Natural killer cell treated with Interleukin-12 subunit alpha and Interleukin-12 subunit beta and Interleukin-15 and Interleukin-18, amount 100 ng/mL, for 72 hours (primary cell): ENCODE measurements around the gene MBD3. TPM values are rescaled to one million over a fixed set of nuclear protein-coding genes. Genes with fewer than 3 reads are reported as not detected.
"Not testable (repeated sequence)": the region's sequence is repeated elsewhere in the genome, so short reads cannot be mapped to it uniquely, and the experiment has no call there.

Experiments
- ATAC-seq, 2 donors: fragments of 150-1000 bp; cut with Tn5 transposase in 1 of 2; sonication (Bioruptor Pico), chemical (Tn5 transposase) in 1 of 2; 2 replicates each; pipeline ENCODE4 v1.10.0; 2021
- DNase-seq: peaks from one replicate; pipeline ENCODE4 v3.0.0; 2022; ENCODE audit warnings: low spot score
- H3K27ac Mint-ChIP-seq, 2 donors: 1 replicate in 1 of 2; 2 replicates in 1 of 2; pipeline ENCODE4 v1.8.0; 2022; ENCODE audit warnings: mixed read lengths in 2 of 2, mild to moderate bottlenecking in 1 of 2, moderate library complexity in 1 of 2
- H3K27me3 Mint-ChIP-seq, 2 donors: 1 replicate in 1 of 2; 2 replicates in 1 of 2; pipeline ENCODE4 v1.8.0; 2022; ENCODE audit warnings: mixed read lengths in 2 of 2
- H3K36me3 Mint-ChIP-seq: one replicate; pipeline ENCODE4 v1.8.0; 2022; ENCODE audit warnings: mixed read lengths
- H3K4me1 Mint-ChIP-seq, 2 donors: 1 replicate in 1 of 2; 2 replicates in 1 of 2; pipeline ENCODE4 v1.8.0; 2022; ENCODE audit warnings: low read depth in 2 of 2, mixed read lengths in 2 of 2, mild to moderate bottlenecking in 1 of 2
- H3K4me3 Mint-ChIP-seq: one replicate; pipeline ENCODE4 v1.8.0; 2022; ENCODE audit warnings: mixed read lengths
- H3K9me3 Mint-ChIP-seq: 2 replicates; pipeline ENCODE4 v1.8.0; 2022; ENCODE audit warnings: mixed read lengths
- total RNA-seq, 2 donors: library from RNA; stranded (reverse); gene quantifications; one replicate each; pipeline ENCODE4 v1.2.3, GENCODE V29; 2022

MBD3 gene
- total RNA-seq, 2 donors from 2014 or later = 92.5 to 233 TPM

DNA sequence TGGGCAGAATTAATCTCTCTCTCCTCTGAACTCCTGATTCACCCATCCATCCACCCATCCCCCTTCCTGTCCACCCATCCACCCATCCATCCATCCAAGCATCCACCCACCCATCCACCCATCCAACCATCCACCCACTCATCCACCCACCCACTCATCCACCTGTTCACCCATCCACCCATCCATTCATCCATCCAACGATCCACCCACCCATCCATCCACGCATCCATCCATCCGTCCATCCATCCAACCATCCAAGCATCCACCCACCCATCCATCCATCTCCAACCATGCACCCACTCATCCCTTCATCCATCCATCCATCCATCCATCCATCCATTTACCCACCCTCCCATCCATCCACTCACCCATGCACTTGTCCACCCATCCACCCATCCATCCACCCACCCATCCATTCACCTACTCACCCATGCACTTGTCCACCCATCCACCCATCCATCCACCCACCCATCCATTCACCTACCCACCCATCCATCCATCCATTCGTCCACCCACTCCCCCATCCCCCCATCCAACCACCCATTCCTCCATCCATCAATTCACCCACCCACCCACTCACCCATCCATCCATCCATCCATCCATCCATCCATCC lies 43.2 kb downstream of the MBD3 start:
- H3K36me3 Mint-ChIP-seq = no peaks in the 10 kb centered on the region
- H3K4me3 Mint-ChIP-seq = no peak overlapping the region

DNA sequence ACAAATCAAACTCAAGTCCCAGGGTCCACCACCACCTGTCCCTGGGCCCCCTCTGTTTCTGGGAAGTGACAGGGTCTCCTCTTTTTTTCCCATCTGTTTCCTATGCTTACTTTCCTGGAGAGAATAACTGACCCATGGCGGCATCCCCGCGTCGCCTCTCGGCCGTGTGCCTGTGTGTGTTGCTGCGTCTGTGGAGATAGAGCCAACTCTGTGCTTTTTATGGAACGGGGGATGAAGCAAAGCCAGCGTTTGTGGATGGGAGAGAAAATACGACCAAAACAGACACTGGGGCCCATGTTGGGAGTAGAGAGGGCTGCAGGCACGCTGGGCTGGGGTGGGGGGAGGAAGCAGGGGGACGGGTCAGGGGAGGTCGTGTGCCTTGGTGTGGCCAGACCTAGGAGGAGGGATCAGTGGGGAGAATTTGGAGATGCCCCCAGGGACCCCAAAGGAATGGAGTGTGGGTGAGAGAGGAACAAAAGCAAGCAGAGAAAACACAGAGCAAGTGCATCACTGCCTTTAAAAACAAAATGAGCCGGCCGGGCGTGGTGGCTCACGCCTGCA lies 52.2 kb downstream of the MBD3 start:
- DNase-seq (no peak), ATAC-seq (no peak)
- Mint-ChIP-seq H3K4me1 (no peaks in the 10 kb centered on the region), H3K27ac (no peak overlapping the region), H3K27me3 (peaks cover 12 to 21% of the 10 kb centered on the region in 2 donors), H3K36me3 (no peaks in the 10 kb centered on the region), H3K9me3 (no peaks in the 10 kb centered on the region), H3K4me3 (no peak overlapping the region)

More for the DNA sequence above, 43.2 kb downstream of the MBD3 start:
- DNase-seq = no peak
- H3K4me1 Mint-ChIP-seq = peaks cover 0 to 3% of the 10 kb centered on the region in 2 donors
- H3K9me3 Mint-ChIP-seq = no peaks in the 10 kb centered on the region
- ATAC-seq = no peak
- H3K27ac Mint-ChIP-seq = no peak overlapping the region
- peaks cover 0 to 11% of the 10 kb centered on the region in 2 donors for H3K27me3 Mint-ChIP-seq

DNA sequence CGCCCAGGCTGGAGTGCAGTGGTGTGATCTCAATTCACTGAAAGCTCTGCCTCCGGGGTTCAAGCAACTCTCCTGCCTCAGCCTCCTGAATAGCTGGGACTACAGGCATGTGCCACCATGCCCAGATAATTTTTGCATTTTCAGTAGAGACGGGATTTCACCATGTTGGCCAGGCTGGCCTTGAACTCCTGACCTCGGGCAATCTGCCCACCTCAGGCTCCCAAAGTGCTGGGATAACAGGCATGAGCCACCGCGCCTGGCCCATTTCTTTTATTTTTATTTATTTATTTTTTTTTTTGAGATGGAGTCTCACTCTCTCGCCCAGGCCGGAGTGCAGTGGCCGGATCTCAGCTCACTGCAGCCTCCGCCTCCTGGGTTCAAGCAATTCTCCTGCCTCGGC lies 52.9 kb downstream of the MBD3 start:
- DNase-seq, H3K4me1 Mint-ChIP-seq, H3K4me3 Mint-ChIP-seq, H3K36me3 Mint-ChIP-seq, ATAC-seq, H3K9me3 Mint-ChIP-seq, H3K27ac Mint-ChIP-seq: not testable (repeated sequence)
- H3K27me3 Mint-ChIP-seq = peaks cover 12 to 21% of the 10 kb centered on the region in 2 donors

DNA sequence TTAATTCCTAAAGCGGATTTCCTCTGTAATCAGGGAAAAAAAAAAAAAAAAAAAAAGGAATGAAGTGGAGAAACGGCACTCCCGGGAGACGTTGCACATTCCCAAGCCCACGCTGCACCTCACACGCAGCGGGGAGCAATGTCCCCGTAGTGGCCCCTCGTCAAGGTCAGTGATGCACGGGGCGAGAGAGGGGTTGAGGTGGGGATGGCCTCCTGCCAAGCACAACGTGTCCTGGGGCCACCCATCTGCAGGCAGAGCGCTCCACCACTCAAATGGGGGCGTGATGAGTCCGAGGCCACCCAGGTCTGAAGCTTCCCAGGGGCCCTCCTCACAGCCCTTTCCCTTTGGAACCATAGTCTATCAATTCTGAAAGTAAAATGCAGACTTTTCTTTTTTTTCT lies 53.7 kb downstream of the MBD3 start:
- H3K9me3 Mint-ChIP-seq = no peaks in the 10 kb centered on the region
- H3K27me3 Mint-ChIP-seq = peaks cover 12 to 21% of the 10 kb centered on the region in 2 donors
- ATAC-seq (no peak), DNase-seq (no peak)
- no peak overlapping the region for H3K4me3 Mint-ChIP-seq
- H3K36me3 Mint-ChIP-seq = no peaks in the 10 kb centered on the region
- no peak overlapping the region for H3K27ac Mint-ChIP-seq
- no peaks in the 10 kb centered on the region for H3K4me1 Mint-ChIP-seq

DNA sequence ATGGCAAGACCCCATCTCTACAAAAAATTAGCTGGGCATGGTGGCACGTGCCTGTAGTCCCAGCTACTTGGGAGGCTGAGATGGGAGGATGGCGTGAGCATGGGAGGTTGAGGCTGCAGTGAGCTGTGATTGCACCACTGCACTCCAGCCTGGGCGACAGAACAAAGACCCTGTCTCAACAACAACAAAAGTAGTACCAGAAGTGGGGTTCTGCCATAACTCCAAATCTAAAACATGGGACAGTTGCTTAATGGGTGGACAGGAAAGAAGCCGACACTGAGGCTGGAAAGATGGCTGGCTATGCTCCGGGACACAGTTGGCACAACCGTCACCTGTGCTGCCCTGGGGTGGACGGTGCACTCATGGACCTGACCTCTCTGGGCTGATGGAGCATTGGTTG lies 57.0 kb downstream of the MBD3 start:
- not testable (repeated sequence) for H3K4me1 Mint-ChIP-seq, DNase-seq, H3K4me3 Mint-ChIP-seq, H3K27ac Mint-ChIP-seq, H3K36me3 Mint-ChIP-seq, ATAC-seq, H3K27me3 Mint-ChIP-seq, H3K9me3 Mint-ChIP-seq

DNA sequence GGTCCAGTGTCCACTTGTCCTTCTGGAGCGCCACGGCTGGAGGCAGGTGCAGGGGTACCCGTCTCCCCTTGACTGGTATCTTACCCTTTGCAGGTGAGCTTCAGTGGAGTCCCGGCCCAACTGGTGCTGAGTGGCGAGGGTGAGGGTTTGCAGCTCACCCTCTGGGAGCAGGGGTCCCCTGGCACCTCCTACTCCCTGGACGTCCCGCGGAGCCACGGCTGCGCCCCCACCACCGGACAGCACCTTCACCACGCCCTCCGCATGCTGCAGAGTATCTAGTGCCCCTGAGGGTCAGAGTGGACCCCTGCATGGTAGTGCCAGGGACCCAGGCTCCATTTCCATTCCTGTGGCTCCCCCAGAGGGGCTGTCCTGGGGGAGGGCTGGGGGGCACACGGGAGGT lies 57.7 kb downstream of the MBD3 start:
- Mint-ChIP-seq H3K27ac (no peak overlapping the region), H3K4me3 (no peak overlapping the region), H3K27me3 (peaks cover 0 to under 1% of the 10 kb centered on the region in 2 donors), H3K36me3 (no peaks in the 10 kb centered on the region), H3K9me3 (no peaks in the 10 kb centered on the region), H3K4me1 (no peaks in the 10 kb centered on the region)
- DNase-seq (no peak), ATAC-seq (peak in 1 of 2 donors; percentile 26)

DNA sequence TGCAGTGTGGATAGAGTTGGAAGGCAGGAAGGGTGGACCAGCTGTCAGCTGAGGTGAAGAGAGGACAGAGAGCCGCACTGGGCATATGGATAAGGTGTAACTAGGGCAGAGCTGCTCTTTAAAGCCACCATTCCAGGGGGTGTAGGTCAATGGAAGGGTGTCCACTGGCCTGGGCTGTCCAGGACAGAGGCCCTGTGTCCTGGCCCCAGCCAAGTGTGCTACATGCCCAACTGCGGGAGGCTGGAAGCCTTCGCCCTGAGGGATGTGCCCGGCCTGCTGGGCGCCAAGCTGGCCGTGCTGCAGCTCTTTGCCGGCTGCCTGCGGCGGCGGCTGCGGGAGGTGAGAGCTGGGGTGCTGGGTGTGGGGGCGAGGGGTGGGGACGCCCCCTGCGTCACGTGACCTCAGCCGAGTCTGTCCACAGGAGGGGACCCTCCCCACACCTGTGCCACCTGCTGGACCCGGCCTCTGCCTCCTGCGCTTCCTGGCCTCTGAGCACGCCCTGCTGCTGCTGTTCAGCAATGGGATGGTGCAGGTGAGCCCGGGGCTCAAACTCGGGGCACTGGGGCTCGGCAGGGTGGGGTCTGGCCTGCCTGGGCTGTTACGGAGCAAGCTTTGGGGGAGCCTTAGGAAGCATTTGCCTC lies 59.0 kb downstream of the MBD3 start:
- Mint-ChIP-seq H3K4me3 (no peak overlapping the region), H3K27ac (no peak overlapping the region), H3K4me1 (no peaks in the 10 kb centered on the region), H3K9me3 (no peaks in the 10 kb centered on the region), H3K27me3 (no peaks in the 10 kb centered on the region), H3K36me3 (no peaks in the 10 kb centered on the region)
- ATAC-seq = no peak
- DNase-seq = no peak

DNA sequence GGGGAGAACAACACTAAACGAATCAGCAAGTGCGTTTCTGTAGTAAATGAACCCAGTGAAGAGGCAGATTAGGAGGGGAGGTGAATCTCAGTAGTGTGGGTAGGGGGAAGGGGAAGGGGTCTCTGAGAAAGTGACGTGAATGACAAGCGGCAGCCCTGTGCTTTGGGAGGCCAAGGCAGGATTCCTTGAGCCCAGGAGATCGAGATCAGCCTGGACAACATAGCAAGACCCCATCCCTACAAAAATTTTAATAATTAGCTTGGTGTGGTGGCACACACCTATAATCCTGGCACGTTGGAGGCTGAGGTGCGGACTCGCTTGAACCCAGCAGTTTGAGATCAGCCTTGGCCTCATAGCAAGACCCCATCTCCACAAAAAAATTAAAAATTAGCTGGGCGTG lies 60.7 kb downstream of the MBD3 start:
- H3K9me3 Mint-ChIP-seq = no peaks in the 10 kb centered on the region
- H3K4me3 Mint-ChIP-seq = no peak overlapping the region
- ATAC-seq (no peak), DNase-seq (no peak)
- no peaks in the 10 kb centered on the region for H3K36me3 Mint-ChIP-seq
- H3K27me3 Mint-ChIP-seq = no peaks in the 10 kb centered on the region
- no peaks in the 10 kb centered on the region for H3K4me1 Mint-ChIP-seq
- no peak overlapping the region for H3K27ac Mint-ChIP-seq

DNA sequence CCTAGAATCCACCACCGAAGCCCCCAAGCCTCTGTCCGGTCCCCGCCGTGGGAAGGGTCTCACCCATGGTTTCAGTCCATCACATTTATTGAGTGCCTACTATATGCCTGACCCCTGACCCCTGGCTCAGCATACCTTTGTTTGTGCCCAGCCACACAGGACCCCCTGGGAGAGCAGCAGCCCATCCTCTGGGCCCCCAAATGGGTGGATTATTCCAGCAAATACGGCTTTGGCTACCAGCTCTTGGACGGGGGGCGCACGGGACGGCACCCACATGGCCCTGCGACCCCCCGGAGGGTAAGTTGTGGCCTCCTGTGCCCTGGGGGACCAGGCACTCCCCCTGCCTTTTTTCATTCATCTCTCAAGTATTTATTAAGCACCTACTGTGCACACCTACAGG lies 61.1 kb downstream of the MBD3 start:
- ATAC-seq = no peak
- Mint-ChIP-seq H3K27ac (no peak overlapping the region), H3K36me3 (no peaks in the 10 kb centered on the region), H3K27me3 (no peaks in the 10 kb centered on the region), H3K9me3 (no peaks in the 10 kb centered on the region), H3K4me1 (no peaks in the 10 kb centered on the region), H3K4me3 (no peak overlapping the region)
- no peak for DNase-seq

DNA sequence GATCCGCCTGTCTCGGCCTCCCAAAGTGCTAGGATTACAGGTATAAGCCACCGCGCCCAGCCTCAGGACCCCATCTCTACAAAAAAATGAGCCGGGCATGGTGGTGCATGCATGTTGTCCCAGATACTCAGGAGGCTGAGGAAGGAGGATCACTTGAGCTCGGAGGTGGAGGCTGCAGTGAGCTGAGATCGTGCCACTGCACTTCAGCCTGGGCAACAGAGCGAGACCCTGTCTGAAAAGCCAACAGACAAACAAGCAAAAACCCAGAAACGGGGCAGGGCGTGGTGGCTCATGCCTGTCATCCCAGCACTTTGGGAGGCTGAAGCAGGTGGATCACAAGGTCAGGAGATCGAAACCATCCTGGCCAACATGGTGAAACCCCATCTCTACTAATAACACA lies 61.8 kb downstream of the MBD3 start:
- not testable (repeated sequence) for H3K4me3 Mint-ChIP-seq, H3K9me3 Mint-ChIP-seq, H3K4me1 Mint-ChIP-seq, H3K27ac Mint-ChIP-seq, ATAC-seq, H3K36me3 Mint-ChIP-seq, H3K27me3 Mint-ChIP-seq, DNase-seq

DNA sequence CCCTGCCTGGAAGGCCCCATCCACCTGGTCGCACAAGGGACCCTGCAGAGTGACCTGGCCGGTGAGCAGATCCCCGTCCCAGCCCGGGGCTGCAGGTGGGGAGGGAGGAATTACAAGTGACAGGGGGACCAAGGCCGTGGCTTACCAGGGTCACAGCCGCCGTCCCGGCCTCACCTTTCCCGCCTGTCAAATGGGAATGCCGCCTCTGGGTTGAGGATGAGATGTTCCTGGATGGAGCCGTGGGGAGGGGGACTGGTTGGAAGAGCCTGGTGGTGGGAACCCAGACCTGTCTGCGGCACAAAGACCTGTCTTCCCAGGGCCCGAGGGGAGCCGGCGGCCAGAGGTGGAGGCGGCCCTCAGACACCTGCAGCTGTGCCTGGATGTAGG lies 63.2 kb downstream of the MBD3 start:
- H3K27me3 Mint-ChIP-seq = peaks cover 14 to 15% of the 10 kb centered on the region in 2 donors
- H3K4me1 Mint-ChIP-seq = peaks cover 5 to 6% of the 10 kb centered on the region in 2 donors
- H3K36me3 Mint-ChIP-seq = peaks cover 5% of the 10 kb centered on the region
- H3K27ac Mint-ChIP-seq = no peak overlapping the region
- no peak overlapping the region for H3K4me3 Mint-ChIP-seq
- DNase-seq (no peak), ATAC-seq (no peak)
- no peaks in the 10 kb centered on the region for H3K9me3 Mint-ChIP-seq

DNA sequence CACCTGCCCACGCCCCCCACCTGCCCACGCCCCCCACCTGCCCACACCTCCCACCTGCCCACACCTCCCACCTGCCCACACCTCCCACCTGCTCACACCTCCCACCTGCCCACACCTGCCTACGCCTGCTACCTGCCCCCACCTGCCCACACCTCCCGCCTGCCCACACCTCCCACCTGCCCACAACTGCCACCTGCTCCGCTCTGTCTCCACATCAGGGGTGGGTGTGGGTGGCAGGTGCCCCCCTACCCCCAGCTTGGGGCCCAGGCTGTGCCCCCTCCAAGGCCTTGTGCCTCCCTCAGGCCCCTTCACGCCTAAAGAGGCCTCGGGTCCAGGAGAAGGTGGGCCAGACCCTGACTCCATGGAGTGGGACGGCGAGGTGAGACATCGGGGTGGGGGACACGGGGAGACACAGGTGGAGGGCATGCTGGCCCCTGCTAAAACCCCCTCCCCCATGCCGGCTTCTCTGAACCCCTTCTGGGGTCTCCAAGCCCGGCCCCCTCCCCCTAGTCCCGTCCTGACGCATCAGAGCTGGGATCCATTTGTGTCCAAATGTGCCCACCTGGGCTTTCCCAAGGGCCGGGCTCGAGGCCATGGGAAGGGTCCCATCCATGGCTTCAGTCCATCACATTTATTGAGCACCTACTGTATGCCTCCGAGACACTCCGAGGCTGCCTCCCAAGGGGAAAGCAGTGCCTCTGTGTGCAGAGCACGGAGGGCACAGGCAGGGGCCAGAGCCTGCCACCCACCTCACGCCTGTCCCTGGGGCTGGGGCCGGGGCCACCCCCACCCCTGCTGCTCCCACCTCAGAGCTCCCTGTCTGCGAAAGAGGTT lies 63.9 kb downstream of the MBD3 start:
- Mint-ChIP-seq H3K9me3 (no peaks in the 10 kb centered on the region), H3K27me3 (peaks cover 17 to 18% of the 10 kb centered on the region in 2 donors), H3K27ac (no peak overlapping the region), H3K4me1 (peaks cover 6 to 8% of the 10 kb centered on the region in 2 donors), H3K4me3 (no peak overlapping the region), H3K36me3 (peaks cover 7% of the 10 kb centered on the region)
- ATAC-seq = no peak
- DNase-seq = no peak

DNA sequence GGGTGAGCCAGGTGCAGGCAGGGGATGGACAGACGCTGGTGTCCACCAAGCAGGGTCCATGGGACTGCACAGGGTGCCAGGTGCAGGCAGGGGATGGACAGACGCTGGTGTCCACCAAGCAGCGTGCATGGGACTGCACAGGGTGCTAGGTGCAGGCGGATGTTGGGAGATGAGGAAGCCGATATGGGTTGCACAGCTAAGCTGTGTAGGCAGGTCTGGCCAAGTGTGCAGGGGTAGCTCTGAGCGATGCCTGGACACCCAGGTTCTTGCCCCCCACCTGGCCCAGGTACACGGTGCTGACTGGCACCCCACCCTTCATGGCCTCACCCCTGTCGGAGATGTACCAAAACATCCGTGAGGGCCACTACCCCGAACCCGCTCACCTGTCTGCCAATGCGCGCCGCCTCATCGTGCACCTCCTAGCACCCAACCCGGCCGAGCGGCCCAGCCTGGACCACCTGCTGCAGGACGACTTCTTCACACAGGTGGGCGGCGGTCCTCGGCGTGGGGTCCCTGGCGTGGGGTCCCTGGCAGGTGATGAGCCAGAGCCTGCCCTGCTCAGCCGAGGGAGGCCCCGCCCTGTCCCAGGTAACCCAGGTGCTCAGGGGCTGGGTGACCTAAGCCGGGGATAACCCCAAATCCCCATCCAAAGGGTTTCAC lies 64.9 kb downstream of the MBD3 start:
- peaks cover 7% of the 10 kb centered on the region for H3K36me3 Mint-ChIP-seq
- peaks cover 17 to 18% of the 10 kb centered on the region in 2 donors for H3K27me3 Mint-ChIP-seq
- H3K4me1 Mint-ChIP-seq = peaks cover 6 to 8% of the 10 kb centered on the region in 2 donors
- H3K9me3 Mint-ChIP-seq = no peaks in the 10 kb centered on the region
- ATAC-seq = no peak
- no peak for DNase-seq
- H3K4me3 Mint-ChIP-seq = no peak overlapping the region
- H3K27ac Mint-ChIP-seq = no peak overlapping the region
